IMR-90 (cell line): ENCODE results near the gene ERC2.
A peak's percentile ranks its signal among the peaks of the same experiment; 100 is the strongest.

Experiments used
- CEBPB ChIP-seq: IDR thresholded peaks from 2 replicates; pipeline ENCODE4 v1.6.1; 2012; ENCODE audit warnings: low read depth, low read length, improper control_type of control experiment
- POLR2A ChIP-seq: IDR thresholded peaks from 2 replicates; pipeline ENCODE4 v1.6.1; 2012; ENCODE audit warnings: mild to moderate bottlenecking, low read depth, low read length
- RCOR1 ChIP-seq: IDR thresholded peaks from 2 replicates; pipeline ENCODE4 v1.6.1; 2012; ENCODE audit warnings: mild to moderate bottlenecking, low read length, improper control_type of control experiment; ENCODE audit not compliant: insufficient replicate concordance
- TF ChIP-seq, protein P1 (sequence below): conservative IDR thresholded peaks from 2 replicates; pipeline ENCODE4 v1.5.1; 2012; ENCODE audit warnings: mild to moderate bottlenecking, low read depth, low read length, improper control_type of control experiment
- TF ChIP-seq, protein P2 (sequence below): fragments of 150-350 bp; IDR thresholded peaks from 2 replicates; pipeline ENCODE4 v1.6.1; 2017; ENCODE audit warnings: mild to moderate bottlenecking, antibody characterized with exemption, low read length, low read depth

GRCh38 chr3:55897573-55898224 lies 570.6 kb downstream of the ERC2 start:
- no peak for TF ChIP-seq CEBPB
- TF ChIP-seq POLR2A: no peak
- TF ChIP-seq, protein P1, sequence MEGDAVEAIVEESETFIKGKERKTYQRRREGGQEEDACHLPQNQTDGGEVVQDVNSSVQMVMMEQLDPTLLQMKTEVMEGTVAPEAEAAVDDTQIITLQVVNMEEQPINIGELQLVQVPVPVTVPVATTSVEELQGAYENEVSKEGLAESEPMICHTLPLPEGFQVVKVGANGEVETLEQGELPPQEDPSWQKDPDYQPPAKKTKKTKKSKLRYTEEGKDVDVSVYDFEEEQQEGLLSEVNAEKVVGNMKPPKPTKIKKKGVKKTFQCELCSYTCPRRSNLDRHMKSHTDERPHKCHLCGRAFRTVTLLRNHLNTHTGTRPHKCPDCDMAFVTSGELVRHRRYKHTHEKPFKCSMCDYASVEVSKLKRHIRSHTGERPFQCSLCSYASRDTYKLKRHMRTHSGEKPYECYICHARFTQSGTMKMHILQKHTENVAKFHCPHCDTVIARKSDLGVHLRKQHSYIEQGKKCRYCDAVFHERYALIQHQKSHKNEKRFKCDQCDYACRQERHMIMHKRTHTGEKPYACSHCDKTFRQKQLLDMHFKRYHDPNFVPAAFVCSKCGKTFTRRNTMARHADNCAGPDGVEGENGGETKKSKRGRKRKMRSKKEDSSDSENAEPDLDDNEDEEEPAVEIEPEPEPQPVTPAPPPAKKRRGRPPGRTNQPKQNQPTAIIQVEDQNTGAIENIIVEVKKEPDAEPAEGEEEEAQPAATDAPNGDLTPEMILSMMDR: peak; percentile 58
- TF ChIP-seq RCOR1: no peak
- TF ChIP-seq, protein P2, sequence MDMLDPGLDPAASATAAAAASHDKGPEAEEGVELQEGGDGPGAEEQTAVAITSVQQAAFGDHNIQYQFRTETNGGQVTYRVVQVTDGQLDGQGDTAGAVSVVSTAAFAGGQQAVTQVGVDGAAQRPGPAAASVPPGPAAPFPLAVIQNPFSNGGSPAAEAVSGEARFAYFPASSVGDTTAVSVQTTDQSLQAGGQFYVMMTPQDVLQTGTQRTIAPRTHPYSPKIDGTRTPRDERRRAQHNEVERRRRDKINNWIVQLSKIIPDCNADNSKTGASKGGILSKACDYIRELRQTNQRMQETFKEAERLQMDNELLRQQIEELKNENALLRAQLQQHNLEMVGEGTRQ: no peak
